GM19099 (cell line): Measurements from ENCODE around the gene GCDH.

Experiments
- POLR2A ChIP-seq: IDR thresholded peaks from 3 replicates; pipeline ENCODE4 v1.6.1; 2011; ENCODE audit warnings: low read depth; ENCODE audit not compliant: insufficient read length; ENCODE audit errors: extremely low read depth

Gene GCDH

GRCh38 chr19:12890787-12891552 is at the start of gene GCDH:
GCDH (plus strand) TSS chr19:12891160; CDS start chr19:12891305, 145 bp downstream.
- peak; percentile 80 for TF ChIP-seq POLR2A

- TF ChIP-seq POLR2A, result no peak
Observed at GRCh38 chr19:12842511-12842910, 48.4 kb upstream of the GCDH start.

GRCh38 chr19:12843328-12843727 is 47.6 kb upstream of the GCDH start:
- no peak for TF ChIP-seq POLR2A

- no peak for TF ChIP-seq POLR2A
Observed at GRCh38 chr19:12843999-12844732, 46.8 kb upstream of the GCDH start.

- TF ChIP-seq POLR2A, result no peak
Observed at GRCh38 chr19:12847159-12848139, 43.5 kb upstream of the GCDH start.

GRCh38 chr19:12856653-12857052 is 34.3 kb upstream of the GCDH start:
- TF ChIP-seq POLR2A, result no peak

GRCh38 chr19:12858041-12858928 is 32.7 kb upstream of the GCDH start:
- TF ChIP-seq POLR2A, result no peak

- TF ChIP-seq POLR2A, result no peak
Observed at GRCh38 chr19:12859546-12859945, 31.4 kb upstream of the GCDH start.

GRCh38 chr19:12864143-12864542 is 26.8 kb upstream of the GCDH start:
- TF ChIP-seq POLR2A, result no peak

GRCh38 chr19:12864721-12865715 is 25.9 kb upstream of the GCDH start:
- no peak for TF ChIP-seq POLR2A

GRCh38 chr19:12865746-12866415 is 25.1 kb upstream of the GCDH start:
- TF ChIP-seq POLR2A, result no peak

- no peak for TF ChIP-seq POLR2A
Observed at GRCh38 chr19:12866416-12867119, 24.4 kb upstream of the GCDH start.
